Mesenchymal stem cell (in vitro differentiated cells and primary cell): ENCODE results near the gene ATF2.

ENCODE experiments used
- DNase-seq: peaks from one replicate; pipeline ENCODE4 v3.0.0-alpha.2; 2013
- H2AFZ ChIP-seq: one replicate; pipeline ENCODE4 v1.6.1; 2013; ENCODE audit warnings: low read depth, mild to moderate bottlenecking, control low read depth, inconsistent platforms, low read length, moderate library complexity
- H2AK5ac ChIP-seq: 2 replicates; pipeline ENCODE4 v1.6.1; 2013; ENCODE audit warnings: low read length, moderate library complexity, mild to moderate bottlenecking, inconsistent platforms; ENCODE audit not compliant: severe bottlenecking
- H2BK120ac ChIP-seq: one replicate; pipeline ENCODE4 v1.6.1; 2013; ENCODE audit warnings: low read depth, mild to moderate bottlenecking, inconsistent platforms, low read length, moderate library complexity
- H2BK12ac ChIP-seq, 2 experiments: one replicate each; pipeline ENCODE4 v1.6.1; 2013; ENCODE audit warnings: inconsistent platforms in 2 of 2, low read length in 2 of 2, mild to moderate bottlenecking in 2 of 2, moderate library complexity in 2 of 2, control low read depth in 1 of 2
- H2BK15ac ChIP-seq: one replicate; pipeline ENCODE4 v1.6.1; 2013; ENCODE audit warnings: mild to moderate bottlenecking, low read depth, inconsistent platforms; ENCODE audit not compliant: poor library complexity, severe bottlenecking
- H2BK5ac ChIP-seq: 2 replicates; pipeline ENCODE4 v1.6.1; 2013; ENCODE audit warnings: low read depth, mild to moderate bottlenecking, low read length, control low read depth, inconsistent platforms; ENCODE audit not compliant: poor library complexity, severe bottlenecking
- H3K14ac ChIP-seq, 2 experiments: one replicate each; pipeline ENCODE4 v1.6.1; 2013; ENCODE audit warnings: inconsistent platforms in 2 of 2, low read length in 2 of 2, control low read depth in 1 of 2, mild to moderate bottlenecking in 1 of 2, moderate library complexity in 1 of 2
- H3K18ac ChIP-seq, 2 experiments: one replicate each; pipeline ENCODE4 v1.6.1; 2013; ENCODE audit warnings: inconsistent platforms in 2 of 2, low read length in 2 of 2, control low read depth in 1 of 2, low read depth in 1 of 2, mild to moderate bottlenecking in 1 of 2
- H3K23ac ChIP-seq, 2 experiments: one replicate each; pipeline ENCODE4 v1.6.1; 2013; ENCODE audit warnings: inconsistent platforms in 2 of 2, low read length in 2 of 2, mild to moderate bottlenecking in 2 of 2, moderate library complexity in 2 of 2, control low read depth in 1 of 2
- H3K27ac ChIP-seq: 2 replicates; pipeline ENCODE4 v1.5.1; 2013; ENCODE audit warnings: mild to moderate bottlenecking, moderate library complexity, low read length, control low read depth, inconsistent platforms; ENCODE audit not compliant: poor library complexity, severe bottlenecking
- H3K27me3 ChIP-seq, 2 experiments: 2 replicates each; pipeline versions ENCODE4 v1.6.1 to v1.7.0; 2013; ENCODE audit warnings: low read length in 2 of 2, mild to moderate bottlenecking in 2 of 2, moderate library complexity in 2 of 2, control low read depth in 1 of 2, inconsistent platforms in 1 of 2; ENCODE audit not compliant: control insufficient read depth in 1 of 2, insufficient read depth in 1 of 2
- H3K36me3 ChIP-seq, 2 experiments: 2 replicates each; pipeline versions ENCODE4 v1.6.1 to v1.7.0; 2013; ENCODE audit warnings: low read length in 2 of 2, control low read depth in 1 of 2, inconsistent platforms in 1 of 2, low read depth in 1 of 2, mild to moderate bottlenecking in 1 of 2; ENCODE audit not compliant: insufficient read depth in 2 of 2, control insufficient read depth in 1 of 2
- H3K4ac ChIP-seq, 2 experiments: one replicate each; pipeline ENCODE4 v1.6.1; 2013; ENCODE audit warnings: inconsistent platforms in 2 of 2, low read length in 2 of 2, mild to moderate bottlenecking in 2 of 2, moderate library complexity in 2 of 2, control low read depth in 1 of 2, low read depth in 1 of 2
- H3K4me1 ChIP-seq: 2 replicates; pipeline ENCODE4 v1.6.1; 2013; ENCODE audit warnings: low read depth, low read length, control low read depth; ENCODE audit not compliant: control insufficient read depth, insufficient read depth
- H3K4me2 ChIP-seq: 2 replicates; pipeline ENCODE4 v1.6.1; 2013; ENCODE audit warnings: low read length, mild to moderate bottlenecking, inconsistent platforms; ENCODE audit not compliant: poor library complexity, severe bottlenecking
- H3K4me3 ChIP-seq, 2 experiments: 2 replicates each; pipeline versions ENCODE4 v1.5.1 to v1.7.0; 2013; ENCODE audit warnings: low read length in 2 of 2, mild to moderate bottlenecking in 2 of 2, control low read depth in 1 of 2, low read depth in 1 of 2; ENCODE audit not compliant: insufficient read depth in 1 of 2
- H3K79me1 ChIP-seq: replicated peaks from 2 replicates; pipeline ENCODE4 v1.6.1; 2013; ENCODE audit warnings: mild to moderate bottlenecking, control low read depth, low read length, inconsistent platforms; ENCODE audit not compliant: poor library complexity, severe bottlenecking
- H3K9ac ChIP-seq: 2 replicates; pipeline ENCODE4 v1.7.0; 2013; ENCODE audit warnings: mild to moderate bottlenecking, low read length, moderate library complexity
- H3K9me3 ChIP-seq: 2 replicates; pipeline ENCODE4 v1.7.0; 2013; ENCODE audit warnings: mild to moderate bottlenecking, low read length; ENCODE audit not compliant: control insufficient read depth
- H4K8ac ChIP-seq: one replicate; pipeline ENCODE4 v1.6.1; 2013; ENCODE audit warnings: inconsistent platforms, mild to moderate bottlenecking, low read length, moderate library complexity
- H4K91ac ChIP-seq: one replicate; pipeline ENCODE4 v1.6.1; 2013; ENCODE audit warnings: mild to moderate bottlenecking, low read length, inconsistent platforms
- WGBS: methylation state at CpG from one replicate; pipeline ENCODE4 v1.1.7; 2013; ENCODE audit warnings: mixed read lengths; 5-methylcytosine and 5-hydroxymethylcytosine counted together

The ATF2 gene

GRCh38 chr2:175180701-175181103 lies 12.7 kb upstream of the ATF2 start:
- peaks cover 3% of the 10 kb centered on the region for H3K4me1 ChIP-seq
- no peaks in the 10 kb centered on the region for H3K9me3 ChIP-seq
- peak overlapping the region; percentile 85 to 98 for H3K18ac ChIP-seq
- H3K4ac ChIP-seq: peak overlapping the region; percentile 20 to 94
- peaks cover 2% of the 10 kb centered on the region for H3K79me1 ChIP-seq
- peak overlapping the region in 1 of 2 experiments; percentile 54 for H2BK12ac ChIP-seq
- H3K14ac ChIP-seq: peak overlapping the region in 1 of 2 experiments; percentile 99
- peak overlapping the region; percentile 93 for H4K8ac ChIP-seq
- H3K4me3 ChIP-seq: peak overlapping the region; percentile 92 to 94
- H2AFZ ChIP-seq: peak overlapping the region; percentile 83
- DNase-seq: peak; percentile 70
- H3K23ac ChIP-seq: no peak overlapping the region
- H3K27me3 ChIP-seq: no peaks in the 10 kb centered on the region
- H2BK5ac ChIP-seq: no peak overlapping the region
- peaks cover 7 to 43% of the 10 kb centered on the region in 2 experiments for H3K36me3 ChIP-seq
- peak overlapping the region; percentile 30 for H3K4me2 ChIP-seq
- H3K27ac ChIP-seq: peak overlapping the region; percentile 72
- peak overlapping the region; percentile 92 for H3K9ac ChIP-seq
- 11% methylated on average over 7 of the region's 10 CpGs for WGBS
- H2BK120ac ChIP-seq: no peak overlapping the region
- peak overlapping the region; percentile 79 for H4K91ac ChIP-seq
- H2BK15ac ChIP-seq: peak overlapping the region; percentile 6
- H2AK5ac ChIP-seq: peak overlapping the region; percentile 11

GRCh38 chr2:175176624-175177023 lies 8.6 kb upstream of the ATF2 start:
- H3K14ac ChIP-seq: no peak overlapping the region
- DNase-seq: no peak
- H2AFZ ChIP-seq: no peak overlapping the region
- H2BK15ac ChIP-seq: no peak overlapping the region
- no peak overlapping the region for H3K4me2 ChIP-seq
- no peak overlapping the region for H4K91ac ChIP-seq
- no peak overlapping the region for H3K27ac ChIP-seq
- no peak overlapping the region for H3K9ac ChIP-seq
- H2BK5ac ChIP-seq: no peak overlapping the region
- no peak overlapping the region for H3K23ac ChIP-seq
- H3K27me3 ChIP-seq: no peaks in the 10 kb centered on the region
- peaks cover 3% of the 10 kb centered on the region for H3K4me1 ChIP-seq
- no peak overlapping the region for H2BK12ac ChIP-seq
- no peak overlapping the region for H2BK120ac ChIP-seq
- WGBS: 60% methylated on average over 1 of the region's 5 CpGs
- H2AK5ac ChIP-seq: no peak overlapping the region
- H3K9me3 ChIP-seq: no peaks in the 10 kb centered on the region
- peaks cover 7 to 68% of the 10 kb centered on the region in 2 experiments for H3K36me3 ChIP-seq
- H3K18ac ChIP-seq: no peak overlapping the region
- H4K8ac ChIP-seq: no peak overlapping the region
- peaks cover 12% of the 10 kb centered on the region for H3K79me1 ChIP-seq
- no peak overlapping the region for H3K4me3 ChIP-seq
- H3K4ac ChIP-seq: no peak overlapping the region

GRCh38 chr2:175175896-175176295 lies 7.9 kb upstream of the ATF2 start:
- no CpG with 5 or more reads among the region's 1 CpG for WGBS
- no peak overlapping the region for H3K18ac ChIP-seq
- no peaks in the 10 kb centered on the region for H3K9me3 ChIP-seq

GRCh38 chr2:175175320-175175719 lies 7.3 kb upstream of the ATF2 start:
- Histone ChIP-seq H3K4me1 (peaks cover 3% of the 10 kb centered on the region), H2AFZ (no peak overlapping the region), H3K27ac (no peak overlapping the region), H4K8ac (no peak overlapping the region), H2AK5ac (no peak overlapping the region), H3K23ac (no peak overlapping the region), H3K27me3 (no peaks in the 10 kb centered on the region), H4K91ac (no peak overlapping the region), H2BK15ac (no peak overlapping the region), H3K79me1 (peaks cover 13% of the 10 kb centered on the region), H3K4ac (no peak overlapping the region), H2BK12ac (no peak overlapping the region), H3K14ac (no peak overlapping the region), H3K4me3 (no peak overlapping the region), H2BK120ac (no peak overlapping the region), H3K4me2 (no peak overlapping the region), H3K9ac (no peak overlapping the region), H2BK5ac (no peak overlapping the region), H3K9me3 (no peaks in the 10 kb centered on the region), H3K36me3 (peaks cover 7 to 68% of the 10 kb centered on the region in 2 experiments), H3K18ac (no peak overlapping the region)
- DNase-seq: no peak
- WGBS: 100% methylated on average over 1 of the region's 2 CpGs

More at GRCh38 chr2:175175896-175176295, 7.9 kb upstream of the ATF2 start:
- no peak overlapping the region for H3K14ac ChIP-seq
- no peak overlapping the region for H2BK12ac ChIP-seq
- no peak overlapping the region for H3K23ac ChIP-seq
- H3K27me3 ChIP-seq: no peaks in the 10 kb centered on the region
- no peak overlapping the region for H3K27ac ChIP-seq
- H3K4me3 ChIP-seq: no peak overlapping the region
- H3K4ac ChIP-seq: no peak overlapping the region
- no peak overlapping the region for H4K91ac ChIP-seq
- H2AFZ ChIP-seq: no peak overlapping the region
- H3K79me1 ChIP-seq: peaks cover 12% of the 10 kb centered on the region
- no peak for DNase-seq
- no peak overlapping the region for H2AK5ac ChIP-seq
- no peak overlapping the region for H2BK5ac ChIP-seq
- H3K4me1 ChIP-seq: peaks cover 3% of the 10 kb centered on the region
- peaks cover 7 to 68% of the 10 kb centered on the region in 2 experiments for H3K36me3 ChIP-seq
- H3K4me2 ChIP-seq: no peak overlapping the region
- H4K8ac ChIP-seq: no peak overlapping the region
- H3K9ac ChIP-seq: no peak overlapping the region
- no peak overlapping the region for H2BK120ac ChIP-seq
- H2BK15ac ChIP-seq: no peak overlapping the region
